NCI-H82 treated with DMSO at 0.1 percent for 48 hours (cell line): ENCODE results near the gene RSPO4.
"Not testable (repeated sequence)": the region's sequence is repeated elsewhere in the genome, so short reads cannot be mapped to it uniquely, and the experiment has no call there.

Experiments
- DNase-seq: peaks from one replicate; lab custom pipeline; 2025; ENCODE audit not compliant: unreplicated experiment; lab: John Stamatoyannopoulos, UW

RSPO4 gene

DNA sequence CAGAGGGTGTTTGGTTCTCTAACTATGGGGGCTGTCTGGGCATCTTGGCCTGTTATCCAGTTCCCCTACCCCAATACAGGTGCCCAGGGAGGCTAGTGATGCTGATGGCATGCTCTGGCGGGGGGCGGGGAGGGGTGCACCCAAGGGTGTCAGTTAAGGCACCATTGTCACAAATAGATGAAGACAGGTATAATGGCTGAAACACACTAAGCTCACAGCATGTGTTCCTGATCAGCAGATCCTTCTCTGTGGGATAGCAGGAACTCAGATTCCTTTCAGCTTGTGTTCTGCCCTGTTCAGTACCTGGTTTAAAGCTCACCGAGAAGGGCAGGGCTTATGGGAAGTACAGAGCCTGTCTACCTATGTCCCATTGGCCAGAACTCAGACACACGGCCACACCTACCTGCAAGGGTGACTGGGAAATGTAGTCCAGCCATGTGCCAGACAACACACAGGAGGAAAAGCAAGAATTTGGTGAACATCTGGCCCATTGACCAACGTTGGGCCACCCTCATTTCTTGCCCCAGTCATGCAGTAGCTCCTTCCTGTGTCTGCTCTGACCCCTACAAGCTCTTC, 3.4 kb upstream of the RSPO4 start:
- peak; percentile 24 for DNase-seq

DNA sequence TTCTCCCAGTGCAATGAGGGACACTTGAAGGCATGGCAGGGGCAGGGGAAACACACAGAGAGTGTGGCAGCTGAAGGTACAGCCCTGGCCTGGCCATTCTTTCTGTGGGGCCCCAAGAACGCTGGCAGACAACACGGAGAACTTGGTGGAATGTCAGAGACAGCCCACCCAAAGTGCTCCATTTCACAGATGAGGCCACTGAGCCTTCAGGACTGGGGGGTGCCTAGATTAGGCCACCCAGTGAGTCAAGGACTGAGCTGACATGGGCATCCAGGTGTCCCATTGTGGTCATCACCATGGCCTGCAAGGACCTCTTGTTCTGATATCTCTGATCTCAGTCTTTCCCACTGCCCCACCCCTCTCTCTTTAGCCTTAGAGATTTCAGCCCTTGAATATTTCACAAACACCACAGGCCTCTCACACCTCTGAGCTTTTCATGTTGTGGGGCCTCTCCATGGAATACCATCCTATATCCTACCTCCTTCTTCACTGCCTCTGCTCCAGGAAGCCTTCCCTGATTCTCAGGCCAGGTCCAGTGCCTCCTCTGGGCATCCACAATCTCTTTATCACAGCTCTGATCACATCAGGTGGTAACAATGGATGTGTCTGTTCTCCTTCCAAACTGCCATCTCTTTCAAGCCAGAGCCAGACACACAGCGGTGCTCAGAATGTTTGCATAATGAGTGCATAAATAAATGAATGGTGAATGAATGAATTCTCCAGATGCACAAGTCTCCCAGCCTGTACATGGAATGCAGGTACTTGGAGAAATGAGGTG, 2.0 kb upstream of the RSPO4 start:
- DNase-seq: no peak

DNA sequence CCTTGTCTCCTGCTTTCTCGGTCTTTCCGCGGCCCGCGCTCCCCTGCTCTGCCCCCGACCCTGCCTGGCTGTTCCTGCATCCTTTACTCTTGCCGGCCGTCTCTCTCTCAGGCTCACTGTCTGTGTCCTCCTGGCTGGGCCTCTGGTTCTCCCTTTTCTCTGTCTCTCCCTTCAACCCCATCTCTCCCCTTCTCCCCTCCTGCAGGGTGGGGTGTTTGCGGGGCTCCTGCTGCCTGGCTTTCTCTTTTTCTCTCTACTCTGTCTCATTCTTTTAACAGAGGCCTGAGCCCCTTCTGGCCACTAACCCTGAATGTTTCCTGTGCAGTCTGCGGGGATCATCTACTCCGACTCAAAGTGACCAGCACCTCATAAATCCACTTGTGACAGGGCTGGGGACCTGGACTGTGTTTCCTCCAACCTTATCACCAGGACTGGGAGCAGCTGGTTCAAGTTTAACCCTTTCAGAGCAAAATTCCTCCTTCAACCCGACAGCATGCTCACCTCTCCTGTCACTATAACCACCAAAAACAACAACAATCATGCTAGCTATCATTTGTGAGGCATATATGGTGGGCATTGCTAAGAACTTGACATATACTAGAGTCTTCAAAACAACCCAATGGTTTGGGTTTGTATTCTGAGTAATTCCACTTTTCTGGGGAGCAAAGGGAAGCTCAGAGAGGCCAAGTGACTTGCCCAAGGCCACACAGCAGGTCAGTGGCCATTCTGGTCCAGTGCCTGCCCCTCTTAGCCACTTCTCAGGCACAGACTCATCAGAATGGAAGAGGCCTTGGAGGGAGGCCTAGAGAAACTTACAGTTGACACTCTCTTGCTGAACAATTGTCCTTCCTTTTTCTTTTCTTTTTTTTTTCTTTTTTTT, 811 bp upstream of the RSPO4 start:
- no peak for DNase-seq

DNA sequence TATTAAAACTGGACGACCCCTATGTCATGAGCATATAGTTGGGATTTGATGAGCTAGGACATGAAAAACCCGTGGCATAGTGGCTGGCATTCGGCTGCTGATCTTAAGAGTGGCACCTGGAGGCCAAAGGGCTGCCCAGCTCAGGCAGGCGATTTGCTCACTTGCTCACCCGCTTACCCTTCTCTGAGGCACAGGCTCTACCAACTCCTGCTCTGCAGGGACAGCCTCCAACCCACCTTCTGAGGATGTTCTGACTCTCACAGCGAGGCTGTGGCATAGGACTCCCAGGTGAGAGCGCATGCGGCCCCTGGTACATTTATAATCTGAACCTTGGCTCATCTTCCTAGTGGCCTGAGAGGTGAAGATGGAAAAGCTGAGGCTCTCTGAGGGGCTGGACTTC, 995 bp downstream of the RSPO4 start:
- no peak for DNase-seq

DNA sequence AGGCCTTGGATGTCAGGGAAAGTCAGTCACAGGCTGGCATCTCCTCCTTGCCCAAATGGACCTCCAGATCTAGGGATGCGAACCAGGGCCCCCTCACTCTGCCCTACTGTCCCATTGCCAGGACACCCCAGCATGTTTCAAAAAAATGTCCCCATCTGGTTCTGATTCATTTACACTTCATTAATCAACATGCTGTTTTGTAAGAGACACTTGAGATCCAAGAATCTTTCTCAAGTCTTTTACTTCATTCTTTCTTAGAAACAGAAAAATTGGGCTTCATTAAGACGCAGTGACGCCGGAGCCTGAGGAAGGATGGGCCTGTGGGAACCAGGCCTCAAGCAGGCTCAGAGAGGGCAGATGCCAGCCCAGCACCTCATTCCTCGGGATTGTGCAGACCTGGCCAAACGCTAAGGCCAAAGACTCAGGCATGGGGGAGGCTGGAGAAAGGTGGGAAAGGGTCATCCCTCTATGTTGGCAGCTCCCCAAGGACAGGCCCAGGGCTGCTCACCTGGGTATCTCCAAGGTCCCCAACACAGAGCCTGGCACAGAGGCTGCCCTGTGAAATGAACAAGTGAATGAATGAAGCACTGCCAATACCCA, 3.8 kb downstream of the RSPO4 start:
- no peak for DNase-seq

DNA sequence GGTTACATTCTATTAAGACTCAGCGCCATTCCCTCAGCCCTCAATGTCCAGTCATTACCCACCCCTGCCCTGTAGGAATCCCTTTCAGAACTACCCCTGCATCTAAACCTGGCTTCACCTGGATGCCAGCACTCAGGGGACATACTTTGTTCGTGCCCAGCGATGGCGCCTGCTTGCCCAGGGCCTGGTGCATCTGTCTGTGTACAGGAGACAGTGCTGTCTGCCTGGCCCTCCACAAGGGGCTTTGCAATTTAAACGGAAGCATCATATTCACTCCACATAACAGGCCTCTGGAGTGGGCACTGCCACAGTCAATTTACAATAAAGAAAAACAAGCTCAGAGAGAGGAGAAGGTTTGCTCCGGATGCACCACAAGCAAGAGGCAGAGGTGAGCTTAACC, 4.6 kb downstream of the RSPO4 start:
- DNase-seq: no peak

DNA sequence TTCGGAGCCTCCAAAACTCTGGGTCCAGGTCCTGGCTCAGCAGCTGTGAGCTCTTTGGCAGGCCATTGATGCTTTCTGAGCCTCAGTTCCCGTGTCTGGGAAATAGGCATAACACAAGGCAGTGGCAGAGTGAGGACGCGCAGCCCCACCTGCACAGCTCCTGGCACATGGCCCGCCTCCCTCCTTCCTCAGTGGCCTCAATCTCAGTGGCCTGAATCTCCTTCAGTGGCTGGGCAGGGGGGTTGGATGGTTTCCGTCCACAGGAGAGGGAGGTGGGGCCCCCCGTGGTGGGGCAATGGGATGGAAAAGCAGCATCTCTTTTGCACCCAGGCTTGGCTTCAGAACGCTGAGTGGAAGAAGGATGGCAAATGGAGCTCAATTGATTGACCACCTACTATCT, 5.1 kb downstream of the RSPO4 start:
- DNase-seq: no peak

DNA sequence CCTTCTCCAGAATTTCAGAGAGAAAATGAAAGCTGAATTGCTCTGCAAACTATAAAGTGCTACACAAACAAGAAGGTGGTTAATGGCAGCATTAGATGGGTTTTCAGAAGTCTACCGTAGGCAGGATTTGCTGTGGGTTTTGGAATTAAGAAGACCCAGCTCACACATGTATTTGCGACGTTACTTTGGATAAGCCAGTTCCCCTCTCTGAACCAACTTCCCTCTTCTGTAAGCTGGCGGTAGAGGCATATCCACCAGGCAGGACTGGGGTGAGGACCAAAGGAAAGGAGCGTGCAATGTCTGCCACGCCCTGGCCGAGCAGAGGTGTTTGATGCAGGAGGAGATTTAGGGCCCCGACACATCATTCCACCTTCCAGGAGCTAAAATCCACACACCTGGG, 6.9 kb downstream of the RSPO4 start:
- DNase-seq: no peak

DNA sequence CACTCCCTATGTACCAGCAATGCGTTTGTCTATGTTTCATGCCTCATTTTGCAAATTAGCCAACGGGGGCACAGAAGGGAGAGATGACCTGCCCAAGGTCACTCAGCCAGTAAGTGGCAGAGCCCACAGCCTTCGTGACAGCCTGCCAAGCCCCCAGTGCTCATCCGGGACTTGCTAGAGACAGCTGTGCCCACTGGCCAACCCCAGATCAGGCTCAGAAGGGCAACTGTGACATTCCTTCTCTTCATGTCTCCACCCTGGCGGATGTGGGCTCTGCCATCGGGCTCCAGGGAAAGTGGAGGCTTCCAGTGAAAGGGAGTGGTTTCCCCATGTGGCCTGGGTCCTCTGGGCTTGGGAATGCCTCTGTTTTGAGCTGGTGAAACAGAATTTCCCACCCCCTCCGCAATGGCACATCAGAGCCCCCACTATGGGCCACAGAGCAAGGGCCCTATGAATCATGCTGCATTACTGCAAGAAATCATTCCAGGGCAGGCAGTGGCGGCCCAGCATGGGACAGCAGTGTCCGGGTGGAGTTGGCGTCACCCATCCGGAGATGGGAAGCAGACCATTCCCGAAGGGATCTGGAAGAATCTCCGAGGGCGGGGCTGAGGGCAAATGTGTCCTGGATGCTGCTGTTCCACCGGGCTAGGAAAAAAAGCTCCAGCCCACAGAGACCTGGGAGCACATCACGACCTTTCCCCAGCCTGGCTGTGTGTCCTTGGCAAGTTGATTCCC, 9.1 kb downstream of the RSPO4 start:
- no peak for DNase-seq

DNA sequence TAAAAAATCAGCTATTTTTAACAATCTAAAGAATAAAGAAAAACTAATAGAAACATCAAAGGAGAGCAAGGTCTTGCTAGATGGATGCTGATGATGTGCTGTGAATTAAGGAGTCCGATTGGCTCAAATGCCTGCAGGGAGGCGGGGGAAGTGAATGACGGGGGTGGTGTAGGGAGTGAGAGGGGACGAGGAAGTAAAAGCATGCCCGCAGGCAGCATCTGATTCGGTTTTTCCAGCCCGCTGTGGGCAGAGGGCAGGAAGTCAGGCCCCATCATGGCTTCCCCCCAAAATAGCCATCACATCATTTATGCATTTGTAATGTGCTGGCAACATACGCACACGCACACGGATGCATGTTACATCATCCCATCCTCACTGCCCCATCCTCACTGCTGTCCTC, 10.3 kb downstream of the RSPO4 start:
- no peak for DNase-seq

DNA sequence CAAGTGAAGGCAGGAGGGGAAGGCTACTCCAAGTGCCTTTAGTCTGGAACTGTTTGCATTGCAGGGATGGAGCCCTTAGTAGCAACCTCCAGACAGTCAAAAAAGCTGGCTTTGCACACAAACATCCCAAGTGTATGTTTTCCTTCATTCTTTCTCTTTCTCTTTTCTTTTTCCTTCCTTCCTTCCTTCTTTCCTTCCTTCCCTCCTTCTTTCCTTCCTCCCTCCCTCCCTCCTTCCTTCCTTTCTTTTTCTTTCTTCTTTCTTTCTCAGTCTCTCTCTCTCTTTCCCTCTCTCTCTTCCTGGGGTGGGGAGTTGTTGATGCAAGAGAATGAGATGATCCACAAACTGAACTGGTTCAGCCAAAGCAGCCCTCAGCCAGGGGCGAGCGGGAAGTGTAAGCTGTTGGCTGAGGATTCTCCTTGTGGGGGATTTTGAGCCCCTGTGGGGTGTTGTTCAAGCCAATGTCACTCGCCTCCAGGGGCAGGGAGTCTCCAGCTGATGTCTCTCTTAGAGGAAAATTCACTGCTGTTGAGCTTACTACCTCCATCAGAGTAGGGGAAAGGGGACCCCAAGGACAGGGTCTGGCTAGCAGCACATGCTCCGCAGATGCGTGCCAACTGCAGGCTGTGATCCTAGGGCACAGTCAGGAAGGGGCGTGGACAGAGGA, 11.7 kb downstream of the RSPO4 start:
- DNase-seq: no peak

DNA sequence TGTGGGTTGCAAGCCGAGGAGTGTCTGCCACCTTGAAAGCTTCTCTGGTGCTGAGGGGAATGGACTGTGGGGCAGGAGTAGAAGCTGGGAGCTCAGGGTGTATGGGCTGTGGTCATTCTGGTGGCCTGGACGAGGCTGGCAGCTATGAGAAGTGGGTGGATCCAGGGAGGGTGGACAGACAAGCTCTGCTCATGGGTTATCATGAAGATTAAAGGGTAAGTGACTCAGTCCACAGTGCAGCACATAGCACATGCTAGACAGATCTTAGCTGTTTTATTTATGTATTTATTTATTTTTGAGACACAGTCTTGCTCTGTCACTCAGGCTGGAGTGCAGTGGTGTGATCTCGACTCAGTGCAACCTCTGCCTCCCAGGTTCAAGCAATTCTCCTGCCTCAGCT, 13.8 kb downstream of the RSPO4 start:
- DNase-seq: no peak

DNA sequence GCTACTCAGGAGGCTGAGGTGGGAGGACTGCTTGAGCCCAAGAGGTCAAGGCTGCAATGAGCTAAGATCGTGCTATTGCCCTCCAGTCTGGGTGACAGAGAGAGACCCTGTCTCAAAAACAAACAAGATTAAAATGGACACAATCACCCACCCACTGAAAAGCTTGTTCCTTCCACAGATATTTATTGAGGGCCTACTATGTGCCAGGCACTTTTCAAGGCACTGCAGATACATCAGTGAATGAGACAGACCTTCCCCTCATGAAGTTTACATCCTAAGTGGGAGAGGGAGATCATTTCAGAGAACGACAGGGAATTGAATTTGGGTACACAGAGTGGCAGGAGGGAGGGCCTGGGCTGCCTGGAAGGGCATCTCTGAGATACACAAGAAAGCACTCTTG, 14.4 kb downstream of the RSPO4 start:
- DNase-seq: no peak

DNA sequence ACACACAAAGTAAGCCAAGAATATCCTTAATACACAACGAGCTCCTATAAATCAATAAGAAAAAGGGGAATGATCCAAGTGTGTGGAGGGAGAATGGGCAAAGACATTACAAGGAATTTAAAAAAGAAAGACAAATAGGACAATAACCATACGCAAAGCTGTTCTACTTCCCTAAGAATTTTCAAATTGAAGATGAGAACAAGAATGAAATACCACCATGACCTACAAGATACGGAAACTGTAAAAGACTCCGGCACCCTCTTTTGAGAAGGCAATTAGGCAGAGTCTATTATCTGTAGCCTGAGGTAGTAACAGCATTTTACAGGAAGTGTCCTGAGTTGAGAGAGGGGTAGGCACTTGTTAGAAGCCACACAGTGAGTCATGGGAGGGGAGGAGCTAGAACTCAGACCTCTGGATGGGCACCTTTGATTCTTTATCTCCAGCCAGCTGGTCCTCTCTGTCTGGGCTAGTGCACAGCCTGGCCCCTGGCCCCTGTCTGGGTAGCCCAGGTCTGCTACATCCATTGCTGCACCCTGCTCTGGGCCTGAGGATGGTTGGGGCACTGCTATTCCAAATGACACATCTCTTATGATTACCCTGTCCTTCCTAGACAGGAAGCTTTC, 15.3 kb downstream of the RSPO4 start:
- no peak for DNase-seq

DNA sequence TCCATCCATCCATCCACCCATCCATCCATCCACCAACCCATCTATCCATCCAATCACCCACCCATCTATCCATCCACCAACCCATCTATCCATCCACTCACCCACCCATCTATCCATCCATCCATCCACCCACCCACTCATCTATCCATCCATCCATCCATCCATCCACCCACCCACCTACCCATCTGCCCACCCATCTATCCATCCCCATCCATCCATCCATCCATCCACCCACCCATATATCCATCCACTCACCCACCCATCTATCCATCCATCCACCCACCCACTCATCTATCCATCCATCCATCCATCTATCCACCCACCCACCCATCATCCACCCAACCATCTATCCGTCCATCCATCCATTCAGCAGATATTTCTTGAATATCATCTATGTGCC, 17.1 kb downstream of the RSPO4 start:
- DNase-seq: not testable (repeated sequence)

DNA sequence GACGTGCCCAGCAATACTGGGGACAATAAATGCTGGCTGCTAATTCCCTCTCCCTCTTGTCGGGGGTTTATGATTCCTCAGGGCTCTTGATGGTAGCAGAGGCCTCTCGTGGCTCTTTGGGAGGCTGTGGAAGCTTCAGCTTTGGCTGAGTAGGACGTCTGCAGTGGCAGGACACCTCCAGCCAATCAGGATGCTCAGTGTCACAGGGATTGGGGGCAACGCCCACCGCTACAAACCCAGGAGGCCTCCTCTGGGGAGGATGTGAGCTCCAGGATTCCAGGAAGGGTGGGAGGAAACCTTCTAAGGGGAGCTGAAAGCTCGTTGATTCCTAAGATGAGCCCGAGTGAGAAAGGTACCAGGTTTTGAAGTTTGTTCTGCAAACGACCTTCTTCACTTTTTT, 19.4 kb downstream of the RSPO4 start:
- no peak for DNase-seq

DNA sequence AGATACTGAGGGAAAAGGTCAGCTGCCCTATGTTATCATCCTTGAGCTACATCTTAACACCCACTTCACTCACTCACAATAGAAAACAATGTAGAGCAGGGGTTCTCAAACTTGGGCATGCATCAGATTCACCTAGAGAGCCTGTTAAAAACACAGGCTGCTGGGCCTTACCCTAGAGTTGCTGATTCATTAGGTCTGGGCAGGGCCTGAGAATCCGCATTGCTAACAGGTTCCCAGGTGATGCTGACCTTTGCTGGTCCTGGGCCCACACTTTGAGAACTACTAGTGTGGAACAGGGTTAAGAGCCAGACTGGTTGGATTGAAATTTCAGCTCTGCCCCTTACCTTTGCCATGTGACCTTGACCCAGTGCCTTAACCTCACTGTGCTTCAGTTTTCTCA, 25.1 kb downstream of the RSPO4 start:
- no peak for DNase-seq

DNA sequence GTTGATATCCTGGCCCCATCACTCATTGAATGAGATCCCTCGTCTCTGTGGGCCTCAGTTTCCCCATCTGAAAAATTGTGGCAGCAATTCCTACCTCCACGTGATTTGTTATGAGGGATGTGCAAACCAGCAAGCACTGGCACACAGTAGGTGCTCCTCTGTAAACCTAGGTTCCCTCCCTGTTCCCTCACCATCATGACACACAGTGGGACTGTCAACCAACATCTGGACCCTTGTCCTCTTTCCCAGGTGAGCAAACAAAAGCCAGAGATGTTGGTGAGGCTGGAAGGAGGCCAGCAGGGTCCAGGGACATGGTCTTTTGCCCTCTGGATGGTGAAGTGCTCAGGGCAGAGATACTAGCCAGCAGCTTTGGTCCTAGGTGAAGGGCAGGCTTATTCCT, 26.1 kb downstream of the RSPO4 start:
- DNase-seq: no peak

DNA sequence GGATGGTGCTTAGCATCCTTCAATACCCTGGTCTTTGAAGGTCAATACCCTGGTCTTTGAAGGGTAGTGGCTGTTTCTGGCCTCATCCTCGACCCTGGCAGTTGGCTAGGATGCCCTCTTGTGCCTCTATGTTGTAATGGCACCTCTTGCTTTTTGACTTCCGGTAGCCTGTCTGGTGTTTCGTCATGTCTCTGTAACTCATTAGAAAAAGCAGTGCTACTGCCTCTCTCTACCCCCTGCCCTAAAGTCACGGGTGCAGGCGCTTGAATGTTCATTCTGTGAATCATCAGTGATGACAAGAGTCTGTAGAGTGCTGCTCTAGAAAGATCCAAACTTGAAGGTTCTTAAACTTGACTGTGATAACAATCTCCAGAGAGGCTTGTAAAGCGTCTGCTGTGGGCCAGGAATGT, 28.3 kb downstream of the RSPO4 start:
- no peak for DNase-seq

DNA sequence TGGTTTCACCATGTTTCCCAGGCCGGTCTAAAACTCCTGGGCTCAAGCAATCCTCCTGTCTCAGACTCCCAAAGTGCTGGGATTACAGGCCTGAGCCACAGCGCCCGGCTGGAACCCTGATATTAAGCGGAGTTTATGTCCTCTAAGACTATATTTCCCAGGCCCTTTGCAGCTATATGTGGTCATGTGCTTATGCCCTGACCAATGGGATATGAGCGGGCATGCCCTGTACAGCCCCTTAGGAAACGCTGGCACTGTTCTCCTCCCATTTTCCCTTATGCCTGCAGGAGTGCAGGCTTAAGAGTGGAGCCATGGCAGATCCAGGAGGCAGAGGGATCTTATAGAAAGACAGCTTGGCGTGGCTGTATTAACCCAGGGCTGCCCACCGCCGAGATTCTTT, 29.9 kb downstream of the RSPO4 start:
- DNase-seq: no peak
